ENCODE measurements around the gene HECTD4.

The HECTD4 gene

DNA sequence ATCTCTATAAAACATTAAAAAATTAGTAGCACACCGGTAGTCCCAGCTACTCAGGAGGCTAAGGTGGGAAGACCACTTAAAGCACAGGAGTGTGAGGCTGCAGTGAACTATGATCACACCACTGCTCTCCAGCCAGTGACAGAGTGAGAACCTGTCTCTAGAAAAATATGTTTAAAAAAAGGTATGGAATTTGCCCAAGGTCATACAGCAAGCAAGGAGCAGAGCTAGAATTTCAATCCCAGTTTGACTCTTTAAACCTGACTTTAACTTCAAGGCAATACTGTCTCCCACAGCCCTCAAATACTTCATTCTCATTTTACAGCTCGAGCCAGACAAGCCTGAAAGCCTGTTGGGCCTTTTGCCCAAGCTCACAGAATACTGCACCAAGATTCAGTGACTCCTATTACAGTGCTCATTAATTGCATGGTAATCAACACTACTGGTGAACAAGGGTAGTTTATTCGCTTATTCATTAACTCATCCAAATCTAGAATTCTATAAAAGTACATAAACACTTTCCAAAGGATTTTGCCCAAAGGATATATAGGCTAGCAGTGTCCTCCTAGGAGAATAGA, 8.0 kb downstream of the HECTD4 start:
- Histone ChIP-seq H3K4me1 (peaks cover 2% of the 10 kb centered on the region), H2AFZ (no peak overlapping the region), H3K4me2 (ENCODE audit: low read length) (no peak overlapping the region), H3K36me3 (ENCODE audit: control insufficient read depth, insufficient read depth, low read length) (no peaks in the 10 kb centered on the region), H3K9me3 (ENCODE audit: control insufficient read depth, low read length) (no peaks in the 10 kb centered on the region), H3K4me3 (ENCODE audit: low read depth, low read length) (no peak overlapping the region), H3K9ac (no peak overlapping the region), H3K27ac (no peak overlapping the region), H3K27me3 (ENCODE audit: control insufficient read depth, insufficient read depth, low read length) (no peaks in the 10 kb centered on the region), H3K79me2 (peaks cover 72% of the 10 kb centered on the region)
- TF ChIP-seq, protein P1, sequence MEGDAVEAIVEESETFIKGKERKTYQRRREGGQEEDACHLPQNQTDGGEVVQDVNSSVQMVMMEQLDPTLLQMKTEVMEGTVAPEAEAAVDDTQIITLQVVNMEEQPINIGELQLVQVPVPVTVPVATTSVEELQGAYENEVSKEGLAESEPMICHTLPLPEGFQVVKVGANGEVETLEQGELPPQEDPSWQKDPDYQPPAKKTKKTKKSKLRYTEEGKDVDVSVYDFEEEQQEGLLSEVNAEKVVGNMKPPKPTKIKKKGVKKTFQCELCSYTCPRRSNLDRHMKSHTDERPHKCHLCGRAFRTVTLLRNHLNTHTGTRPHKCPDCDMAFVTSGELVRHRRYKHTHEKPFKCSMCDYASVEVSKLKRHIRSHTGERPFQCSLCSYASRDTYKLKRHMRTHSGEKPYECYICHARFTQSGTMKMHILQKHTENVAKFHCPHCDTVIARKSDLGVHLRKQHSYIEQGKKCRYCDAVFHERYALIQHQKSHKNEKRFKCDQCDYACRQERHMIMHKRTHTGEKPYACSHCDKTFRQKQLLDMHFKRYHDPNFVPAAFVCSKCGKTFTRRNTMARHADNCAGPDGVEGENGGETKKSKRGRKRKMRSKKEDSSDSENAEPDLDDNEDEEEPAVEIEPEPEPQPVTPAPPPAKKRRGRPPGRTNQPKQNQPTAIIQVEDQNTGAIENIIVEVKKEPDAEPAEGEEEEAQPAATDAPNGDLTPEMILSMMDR (IDR thresholded peaks at IDR 0.05): no peak

DNA sequence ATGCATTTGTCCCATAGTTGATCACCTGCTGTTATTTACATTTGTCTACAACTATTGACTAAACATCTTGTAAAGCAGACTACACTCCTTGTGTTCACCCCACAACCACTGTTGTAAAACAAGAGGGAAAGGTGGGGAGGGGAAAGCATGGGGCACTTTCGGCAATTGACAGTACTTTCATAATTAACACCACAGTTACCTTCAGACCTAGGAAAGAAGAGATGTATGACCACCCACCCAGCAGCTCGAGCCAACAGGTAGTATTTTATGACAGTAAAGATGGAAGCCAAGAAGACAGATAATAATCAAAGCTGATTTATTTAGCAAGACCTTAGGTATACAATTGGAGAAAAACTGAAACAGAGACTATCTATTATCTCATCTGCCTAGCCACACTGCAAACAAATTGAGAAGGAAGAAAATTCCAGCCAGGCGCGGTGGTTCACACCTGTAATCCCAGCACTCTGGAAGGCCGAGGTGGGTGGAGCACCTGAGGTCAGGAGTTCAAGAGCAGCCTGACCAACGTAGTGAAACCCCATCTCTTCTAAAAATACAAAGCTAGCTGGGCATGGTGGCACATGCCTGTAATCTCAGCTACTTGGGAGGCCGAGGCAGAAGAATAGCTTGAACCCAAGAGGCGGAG, 11.2 kb downstream of the HECTD4 start:
- no peak overlapping the region for H3K4me2 ChIP-seq (ENCODE audit: low read length)
- no peak overlapping the region for H3K27ac ChIP-seq
- H3K9ac ChIP-seq: no peak overlapping the region
- H3K9me3 ChIP-seq (ENCODE audit: control insufficient read depth, low read length): no peaks in the 10 kb centered on the region
- H2AFZ ChIP-seq: no peak overlapping the region
- no peaks in the 10 kb centered on the region for H3K27me3 ChIP-seq (ENCODE audit: control insufficient read depth, insufficient read depth, low read length)
- TF ChIP-seq, protein P1 (IDR thresholded peaks at IDR 0.05): no peak
- H3K36me3 ChIP-seq (ENCODE audit: control insufficient read depth, insufficient read depth, low read length): no peaks in the 10 kb centered on the region
- H3K4me3 ChIP-seq (ENCODE audit: low read depth, low read length): no peak overlapping the region
- peaks cover 63% of the 10 kb centered on the region for H3K79me2 ChIP-seq
- peaks cover 2% of the 10 kb centered on the region for H3K4me1 ChIP-seq

DNA sequence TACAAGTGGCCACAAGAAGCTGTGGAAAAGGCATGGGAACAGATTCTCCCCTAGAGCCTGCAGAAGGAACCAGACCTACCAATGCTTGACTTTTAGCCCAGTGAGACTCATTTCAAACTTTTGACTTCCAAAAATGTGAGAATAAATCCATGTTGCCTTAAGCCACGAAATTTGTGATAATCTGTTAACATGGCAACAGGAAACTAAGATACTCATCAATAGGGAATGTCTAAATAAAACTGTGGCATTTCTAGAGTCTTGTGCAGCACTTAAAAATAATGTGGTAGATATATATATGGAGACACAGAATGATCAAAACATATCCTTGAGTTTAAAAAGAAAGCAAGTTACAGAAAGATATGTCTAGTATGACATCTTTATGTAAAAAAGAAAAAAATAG, 12.0 kb downstream of the HECTD4 start:
- no peak overlapping the region for H2AFZ ChIP-seq
- no peak overlapping the region for H3K4me3 ChIP-seq (ENCODE audit: low read depth, low read length)
- TF ChIP-seq, protein P1 (IDR thresholded peaks at IDR 0.05): no peak
- no peak overlapping the region for H3K4me2 ChIP-seq (ENCODE audit: low read length)
- peaks cover 2% of the 10 kb centered on the region for H3K4me1 ChIP-seq
- no peaks in the 10 kb centered on the region for H3K27me3 ChIP-seq (ENCODE audit: control insufficient read depth, insufficient read depth, low read length)
- peaks cover 63% of the 10 kb centered on the region for H3K79me2 ChIP-seq
- H3K9me3 ChIP-seq (ENCODE audit: control insufficient read depth, low read length): no peaks in the 10 kb centered on the region
- H3K36me3 ChIP-seq (ENCODE audit: control insufficient read depth, insufficient read depth, low read length): no peaks in the 10 kb centered on the region
- H3K9ac ChIP-seq: no peak overlapping the region
- H3K27ac ChIP-seq: no peak overlapping the region

DNA sequence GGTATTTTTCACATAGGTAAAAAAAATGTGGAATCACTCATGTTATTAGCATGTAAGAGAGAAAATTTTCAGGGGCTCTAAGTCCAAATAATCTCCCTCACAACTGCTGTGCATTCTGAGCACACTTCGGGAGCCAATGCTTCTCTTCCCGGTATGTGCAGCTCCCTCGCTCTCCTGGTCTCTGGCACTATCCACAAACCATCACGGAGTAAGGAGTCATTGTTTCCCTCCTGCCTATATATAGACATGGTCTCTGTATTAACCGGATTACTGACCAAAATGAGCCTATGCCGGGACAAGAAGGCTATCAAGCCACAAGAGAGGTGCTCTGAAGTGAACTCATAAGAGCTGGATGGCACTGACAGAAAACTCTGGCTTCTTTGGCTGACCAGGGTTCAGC, 13.4 kb downstream of the HECTD4 start:
- Histone ChIP-seq H3K4me3 (ENCODE audit: low read depth, low read length) (no peak overlapping the region), H3K9me3 (ENCODE audit: control insufficient read depth, low read length) (no peaks in the 10 kb centered on the region), H2AFZ (no peak overlapping the region), H3K9ac (no peak overlapping the region), H3K36me3 (ENCODE audit: control insufficient read depth, insufficient read depth, low read length) (no peaks in the 10 kb centered on the region), H3K4me2 (ENCODE audit: low read length) (no peak overlapping the region), H3K27me3 (ENCODE audit: control insufficient read depth, insufficient read depth, low read length) (no peaks in the 10 kb centered on the region), H3K4me1 (no peaks in the 10 kb centered on the region), H3K79me2 (peaks cover 54% of the 10 kb centered on the region), H3K27ac (no peak overlapping the region)
- TF ChIP-seq, protein P1 (IDR thresholded peaks at IDR 0.05): no peak

DNA sequence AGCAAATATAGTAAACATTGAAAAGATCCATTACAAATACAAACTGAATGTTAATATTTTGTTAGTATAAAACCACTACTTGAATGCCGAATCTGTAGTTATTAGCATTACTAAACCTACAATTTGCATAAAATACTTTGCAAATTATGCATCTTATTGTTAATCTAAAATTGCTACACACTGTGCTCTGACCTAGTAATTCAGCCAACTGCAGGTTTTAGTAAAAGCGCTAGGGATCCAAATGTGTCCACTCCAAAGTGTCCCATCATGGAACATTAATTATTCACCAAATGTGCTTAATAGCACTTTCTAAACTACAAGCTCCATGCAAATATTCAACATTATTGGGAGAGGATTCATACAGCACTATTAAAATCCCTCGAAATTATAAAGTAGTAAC, 14.3 kb downstream of the HECTD4 start:
- Histone ChIP-seq H3K4me2 (ENCODE audit: low read length) (no peak overlapping the region), H3K4me1 (no peaks in the 10 kb centered on the region), H3K79me2 (peaks cover 51% of the 10 kb centered on the region), H3K27me3 (ENCODE audit: control insufficient read depth, insufficient read depth, low read length) (no peaks in the 10 kb centered on the region), H3K4me3 (ENCODE audit: low read depth, low read length) (no peak overlapping the region), H3K9me3 (ENCODE audit: control insufficient read depth, low read length) (no peaks in the 10 kb centered on the region), H2AFZ (no peak overlapping the region), H3K36me3 (ENCODE audit: control insufficient read depth, insufficient read depth, low read length) (no peaks in the 10 kb centered on the region), H3K9ac (no peak overlapping the region), H3K27ac (no peak overlapping the region)
- TF ChIP-seq, protein P1 (IDR thresholded peaks at IDR 0.05): no peak

Measured in parathyroid adenoma (tissue), 2 donors.